SJSA1 (cell line): ENCODE results near the gene ADPRHL1. TPM values are rescaled to one million over a fixed set of nuclear protein-coding genes. Genes with fewer than 3 reads are reported as not detected.

ENCODE experiments used
- DNase-seq, 2 experiments: peaks; one replicate each; pipeline ENCODE4 v3.0.0-alpha.2; 2015 to 2020; ENCODE audit warnings: low spot score in 2 of 2, low read depth in 1 of 2
- H3K27ac ChIP-seq: fragments of 250-450 bp; sonication (Bioruptor Pico); 2 replicates; pipeline ENCODE4 v1.5.1; 2020; ENCODE audit warnings: mild to moderate bottlenecking, moderate library complexity
- H3K27me3 ChIP-seq: fragments of 250-450 bp; sonication (Bioruptor Pico); replicated peaks from 2 replicates; pipeline ENCODE4 v1.5.1; 2020; ENCODE audit warnings: mild to moderate bottlenecking, moderate library complexity
- H3K36me3 ChIP-seq: fragments of 250-450 bp; sonication (Bioruptor Pico); 2 replicates; pipeline ENCODE4 v1.5.1; 2020; ENCODE audit warnings: mild to moderate bottlenecking
- H3K4me1 ChIP-seq: fragments of 250-450 bp; sonication (Bioruptor Pico); replicated peaks from 2 replicates; pipeline ENCODE4 v1.6.1; 2021; ENCODE audit warnings: mild to moderate bottlenecking
- H3K4me3 ChIP-seq: fragments of 250-450 bp; sonication (Bioruptor Pico); 2 replicates; pipeline ENCODE4 v1.5.1; 2020; ENCODE audit warnings: mild to moderate bottlenecking
- H3K9me3 ChIP-seq: fragments of 250-450 bp; sonication (Bioruptor Pico); replicated peaks from 2 replicates; pipeline ENCODE4 v1.5.1; 2020; ENCODE audit warnings: mild to moderate bottlenecking
- total RNA-seq: library from RNA; depleted of rRNA; stranded (reverse); fragments of >200 nt; shearing (Covaris generic); gene quantifications from 2 replicates; pipeline ENCODE4 v1.2.3, GENCODE V29; 2014

ADPRHL1 gene
- total RNA-seq, 1 experiment from 2014 or later = 10.5 TPM

GRCh38 chr13:113360446-113360845 is 92.8 kb downstream of the ADPRHL1 start:
- Histone ChIP-seq H3K9me3 (no peaks in the 10 kb centered on the region), H3K27ac (no peak overlapping the region), H3K27me3 (peaks cover 15% of the 10 kb centered on the region), H3K36me3 (no peaks in the 10 kb centered on the region), H3K4me1 (peaks cover 4% of the 10 kb centered on the region; the same call in 1 of the 2 replicates), H3K4me3 (no peak overlapping the region)
- no peak for DNase-seq

- Histone ChIP-seq H3K9me3 (no peaks in the 10 kb centered on the region), H3K4me3 (no peak overlapping the region)
- no peak for DNase-seq
These were observed 93.7 kb downstream of the ADPRHL1 start for GRCh38 chr13:113359571-113359970.

GRCh38 chr13:113358653-113359190 is 94.6 kb downstream of the ADPRHL1 start:
- Histone ChIP-seq H3K36me3 (no peaks in the 10 kb centered on the region), H3K4me3 (no peak overlapping the region), H3K4me1 (peaks cover 3% of the 10 kb centered on the region; the same call in 1 of the 2 replicates), H3K27me3 (peaks cover 8% of the 10 kb centered on the region), H3K9me3 (no peaks in the 10 kb centered on the region), H3K27ac (no peak overlapping the region)
- no peak for DNase-seq

More at GRCh38 chr13:113359571-113359970, 93.7 kb downstream of the ADPRHL1 start:
- Histone ChIP-seq H3K27me3 (peaks cover 12% of the 10 kb centered on the region), H3K4me1 (peaks cover 4% of the 10 kb centered on the region; the same call in 1 of the 2 replicates), H3K27ac (no peak overlapping the region), H3K36me3 (no peaks in the 10 kb centered on the region)

DNA sequence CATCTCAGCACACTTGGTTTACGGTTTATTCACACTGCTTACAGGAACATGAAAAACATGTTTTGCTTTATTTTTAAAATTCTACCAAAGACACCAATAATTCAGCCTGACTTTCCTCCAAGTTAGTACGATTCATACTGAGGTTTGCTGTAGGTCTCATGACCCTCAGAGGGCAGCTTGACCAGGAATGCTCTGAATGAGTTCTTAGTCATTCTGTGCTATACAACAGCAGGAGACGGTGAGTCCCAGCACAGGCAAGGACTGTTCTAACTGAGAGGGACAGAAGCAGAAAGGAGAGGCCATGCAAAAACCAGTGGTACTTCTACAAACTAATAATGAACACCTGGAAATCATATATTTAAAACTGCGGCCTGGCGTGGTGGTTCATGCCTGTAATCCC is 95.8 kb downstream of the ADPRHL1 start:
- Histone ChIP-seq H3K27ac (no peak overlapping the region), H3K27me3 (no peaks in the 10 kb centered on the region), H3K4me3 (no peak overlapping the region), H3K36me3 (no peaks in the 10 kb centered on the region), H3K4me1 (no peaks in the 10 kb centered on the region), H3K9me3 (no peaks in the 10 kb centered on the region)
- no peak for DNase-seq

DNA sequence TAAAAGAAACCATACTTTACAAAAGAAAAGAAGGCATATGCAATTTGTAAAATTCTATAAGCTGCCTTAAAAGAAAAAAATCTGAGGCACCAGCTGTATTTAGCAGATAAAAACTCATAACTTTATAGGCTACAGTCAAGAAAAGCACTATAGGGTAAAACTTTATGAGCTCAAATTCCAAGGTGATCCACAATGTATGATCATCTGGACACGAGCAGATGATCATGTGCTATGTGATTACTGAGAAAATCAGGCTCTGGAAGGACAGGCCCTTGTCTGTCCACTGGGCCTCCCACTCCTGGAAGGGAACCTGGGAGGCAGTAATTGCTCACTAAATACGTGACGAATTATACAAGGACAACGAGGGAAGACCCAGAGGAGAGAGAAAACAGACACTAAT is 96.7 kb downstream of the ADPRHL1 start:
- no peaks in the 10 kb centered on the region for H3K36me3 ChIP-seq
- H3K4me1 ChIP-seq = no peaks in the 10 kb centered on the region
- DNase-seq = no peak

GRCh38 chr13:113355621-113356020 is 97.7 kb downstream of the ADPRHL1 start:
- no peak for DNase-seq
- H3K36me3 ChIP-seq = no peaks in the 10 kb centered on the region

More for the DNA sequence above, 96.7 kb downstream of the ADPRHL1 start:
- Histone ChIP-seq H3K4me3 (no peak overlapping the region), H3K9me3 (no peaks in the 10 kb centered on the region), H3K27ac (no peak overlapping the region), H3K27me3 (no peaks in the 10 kb centered on the region)

DNA sequence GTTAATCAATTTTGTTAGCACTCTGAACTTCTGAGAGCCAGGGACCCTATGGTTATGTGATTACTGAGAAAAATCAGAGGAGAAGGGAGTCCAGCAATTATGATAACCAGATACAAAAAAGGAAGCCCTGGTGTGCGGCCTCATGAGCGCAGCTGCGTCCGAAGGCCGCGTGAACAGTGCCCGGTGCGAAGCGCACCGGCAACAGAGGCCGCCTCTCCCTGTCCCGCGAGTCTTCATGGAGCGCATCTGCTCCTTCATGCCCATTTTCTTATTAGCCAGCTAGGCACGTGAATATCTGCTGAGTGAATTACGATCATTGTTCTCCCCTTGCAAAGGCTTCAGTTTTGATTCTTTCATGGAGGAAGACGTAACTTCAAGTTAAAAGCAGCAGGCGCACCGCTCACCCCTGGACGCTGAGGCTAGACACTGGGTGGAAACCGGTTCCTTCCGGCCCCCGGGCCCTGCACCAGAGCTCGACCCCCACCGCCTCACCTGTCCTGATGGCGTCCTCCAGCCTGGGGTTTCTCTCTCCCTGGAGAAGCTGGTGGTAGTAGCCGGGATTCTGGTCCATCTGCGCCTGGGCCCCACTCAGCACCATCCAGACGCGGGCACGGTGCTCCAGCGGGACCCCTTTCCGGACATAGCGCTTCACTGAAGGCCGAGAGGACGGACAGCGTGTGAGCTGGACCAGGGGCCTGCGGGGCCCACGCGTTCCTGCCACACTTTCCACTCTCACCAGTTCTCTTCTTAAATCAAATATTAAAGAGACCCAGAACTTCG is 98.3 kb downstream of the ADPRHL1 start:
- DNase-seq = no peak
- no peaks in the 10 kb centered on the region for H3K36me3 ChIP-seq
- no peaks in the 10 kb centered on the region for H3K4me1 ChIP-seq

More at GRCh38 chr13:113355621-113356020, 97.7 kb downstream of the ADPRHL1 start:
- Histone ChIP-seq H3K4me3 (no peak overlapping the region), H3K27ac (no peak overlapping the region), H3K9me3 (no peaks in the 10 kb centered on the region), H3K4me1 (no peaks in the 10 kb centered on the region), H3K27me3 (no peaks in the 10 kb centered on the region)

DNA sequence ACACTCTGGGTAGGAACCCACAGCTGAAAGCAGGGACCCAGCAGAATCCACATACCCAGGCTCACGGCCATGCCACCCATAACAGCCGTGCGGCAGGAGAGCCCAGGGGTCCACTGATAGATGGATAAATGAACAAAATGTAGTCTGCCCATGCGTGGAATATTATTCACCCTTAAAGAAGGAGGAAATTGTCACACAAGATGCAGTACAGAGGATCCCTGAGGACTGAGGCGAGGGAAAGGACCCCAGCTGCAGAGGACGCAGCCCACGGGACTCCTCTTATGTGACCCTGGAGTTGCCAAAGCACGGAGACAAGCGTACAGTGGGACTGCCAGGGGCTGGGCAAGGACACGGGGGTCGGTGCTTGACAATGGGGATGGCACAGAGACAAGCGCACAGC is 100.0 kb downstream of the ADPRHL1 start:
- H3K27ac ChIP-seq = no peak overlapping the region
- no peak for DNase-seq
- no peaks in the 10 kb centered on the region for H3K27me3 ChIP-seq
- no peak overlapping the region for H3K4me3 ChIP-seq
- no peaks in the 10 kb centered on the region for H3K4me1 ChIP-seq
- no peaks in the 10 kb centered on the region for H3K9me3 ChIP-seq
- H3K36me3 ChIP-seq = no peaks in the 10 kb centered on the region

More for the DNA sequence above, 98.3 kb downstream of the ADPRHL1 start:
- H3K4me3 ChIP-seq = no peak overlapping the region
- no peak overlapping the region for H3K27ac ChIP-seq
- no peaks in the 10 kb centered on the region for H3K27me3 ChIP-seq
- H3K9me3 ChIP-seq = no peaks in the 10 kb centered on the region

GRCh38 chr13:113351514-113352026 is 101.7 kb downstream of the ADPRHL1 start:
- no peak for DNase-seq
- Histone ChIP-seq H3K27me3 (no peaks in the 10 kb centered on the region), H3K4me1 (no peaks in the 10 kb centered on the region), H3K9me3 (no peaks in the 10 kb centered on the region), H3K36me3 (no peaks in the 10 kb centered on the region), H3K4me3 (no peak overlapping the region), H3K27ac (no peak overlapping the region)

DNA sequence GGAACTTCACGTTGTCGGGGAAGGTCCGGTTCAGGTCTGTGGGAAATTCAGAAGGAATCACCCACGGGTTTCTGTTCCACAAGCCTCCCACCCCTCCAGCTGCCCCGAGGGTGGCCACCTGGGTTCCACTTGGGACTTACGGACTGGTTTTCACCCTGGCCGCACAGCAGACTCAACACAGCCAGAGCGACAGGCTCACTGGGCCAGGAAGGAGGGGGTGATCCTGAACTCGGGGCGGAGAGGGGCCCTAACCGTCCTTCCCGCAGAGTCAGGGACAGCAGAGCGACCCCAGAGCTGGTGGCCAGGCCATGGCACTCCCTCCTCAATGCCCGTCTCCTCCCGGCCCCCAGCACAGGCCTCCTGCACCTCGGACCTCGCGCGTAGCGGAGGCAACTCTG is 102.4 kb downstream of the ADPRHL1 start:
- Histone ChIP-seq H3K36me3 (no peaks in the 10 kb centered on the region), H3K27me3 (no peaks in the 10 kb centered on the region), H3K4me1 (no peaks in the 10 kb centered on the region), H3K9me3 (no peaks in the 10 kb centered on the region), H3K27ac (no peak overlapping the region), H3K4me3 (no peak overlapping the region)
- no peak for DNase-seq

- Histone ChIP-seq H3K4me3 (no peak overlapping the region), H3K27me3 (no peaks in the 10 kb centered on the region), H3K36me3 (no peaks in the 10 kb centered on the region), H3K27ac (no peak overlapping the region), H3K9me3 (no peaks in the 10 kb centered on the region), H3K4me1 (no peaks in the 10 kb centered on the region)
- DNase-seq = no peak
These were observed 103.0 kb downstream of the ADPRHL1 start for GRCh38 chr13:113350065-113350937.
